H1 (cell line): ENCODE data around the gene TMPO. TPM values are rescaled to one million over a fixed set of nuclear protein-coding genes. Genes with fewer than 3 reads are reported as not detected.

Experiments
- CTCF ChIA-PET: fragments of 300-600 bp; sonication (Branson Sonifier 250); formaldehyde crosslinking; loops from one replicate; lab custom pipeline; 2021; ENCODE audit not compliant: partially characterized antibody; lab: Charles Lee
- POLR2A ChIA-PET: fragments of 300-600 bp; sonication (Branson Sonifier 250); formaldehyde crosslinking; loops from one replicate; lab custom pipeline; 2021; ENCODE audit warnings: inconsistent platforms; ENCODE audit not compliant: partially characterized antibody; lab: Charles Lee
- DNase-seq, 2 experiments: peaks; one replicate each; pipeline versions ENCODE4 v3.0.0 to v3.0.0-alpha.2; 2010 to 2022; ENCODE audit warnings: low spot score in 2 of 2, low read depth in 1 of 2, mixed read lengths in 1 of 2
- FAIRE-seq: peaks from 2 replicates; lab custom pipeline; 2011; peaks lifted over from hg19 to GRCh38; lab: Jason Lieb, UNC
- H2AFZ ChIP-seq: 2 replicates; pipeline ENCODE4 v1.8.1; 2012; ENCODE audit warnings: low read length, inconsistent platforms
- H2AK5ac ChIP-seq: 2 replicates; pipeline ENCODE4 v1.6.1; 2013; ENCODE audit warnings: low read depth, low read length
- H2BK120ac ChIP-seq: replicated peaks from 2 replicates; pipeline ENCODE3; 2013; ENCODE audit warnings: low read depth, low read length, inconsistent platforms
- H2BK12ac ChIP-seq: 2 replicates; pipeline ENCODE4 v1.6.1; 2013; ENCODE audit warnings: low read depth, low read length
- H2BK15ac ChIP-seq: 2 replicates; pipeline ENCODE4 v1.6.1; 2013; ENCODE audit warnings: low read length
- H2BK20ac ChIP-seq: 2 replicates; pipeline ENCODE4 v1.6.1; 2013; ENCODE audit warnings: low read length
- H2BK5ac ChIP-seq: 2 replicates; pipeline ENCODE4 v1.6.1; 2013; ENCODE audit warnings: low read depth, low read length
- H3K14ac ChIP-seq: 2 replicates; pipeline ENCODE4 v1.6.1; 2013; ENCODE audit warnings: inconsistent platforms; ENCODE audit not compliant: insufficient read length
- H3K18ac ChIP-seq: 2 replicates; pipeline ENCODE4 v1.6.1; 2013; ENCODE audit warnings: low read length; ENCODE audit errors: extremely low read depth
- H3K23ac ChIP-seq: 2 replicates; pipeline ENCODE4 v1.6.1; 2013; ENCODE audit warnings: inconsistent platforms; ENCODE audit not compliant: insufficient read length
- H3K23me2 ChIP-seq: 2 replicates; pipeline ENCODE4 v1.6.1; 2013; ENCODE audit warnings: low read depth, low read length
- H3K27ac ChIP-seq: 2 replicates; pipeline ENCODE4 v1.6.1; 2011; ENCODE audit warnings: low read depth, low read length, inconsistent platforms
- H3K27me3 ChIP-seq, 4 experiments: replicated peaks in 1 of 4; 1 replicate in 1 of 4; 2 replicates in 3 of 4; pipeline versions ENCODE4 v1.6.1 to v1.8.1; 2011 to 2013; ENCODE audit warnings: low read length in 3 of 4, mild to moderate bottlenecking in 3 of 4, inconsistent platforms in 2 of 4, mixed read lengths in 2 of 4, moderate library complexity in 1 of 4; ENCODE audit not compliant: control insufficient read depth in 3 of 4, insufficient read depth in 3 of 4; ENCODE audit errors: extremely low read depth in 1 of 4
- H3K36me3 ChIP-seq, 4 experiments: 2 replicates each; pipeline versions ENCODE4 v1.6.1 to v1.8.1; 2011 to 2013; ENCODE audit warnings: mild to moderate bottlenecking in 4 of 4, low read length in 3 of 4, moderate library complexity in 2 of 4, control low read depth in 1 of 4, inconsistent platforms in 1 of 4; ENCODE audit not compliant: insufficient read depth in 4 of 4, control insufficient read depth in 2 of 4
- H3K4ac ChIP-seq: replicated peaks from 2 replicates; pipeline ENCODE3; 2013; ENCODE audit warnings: low read length, low read depth, mixed read lengths, inconsistent platforms; ENCODE audit not compliant: insufficient read length
- H3K4me1 ChIP-seq, 4 experiments: replicated peaks in 1 of 4; 1 replicate in 1 of 4; 2 replicates in 3 of 4; pipeline versions ENCODE4 v1.6.1 to v1.8.1; 2011 to 2013; ENCODE audit warnings: low read length in 3 of 4, inconsistent platforms in 2 of 4, mixed read lengths in 1 of 4; ENCODE audit not compliant: insufficient read depth in 4 of 4, control insufficient read depth in 3 of 4
- H3K4me2 ChIP-seq, 2 experiments: 2 replicates each; pipeline versions ENCODE4 v1.6.1 to v1.8.1; 2011 to 2013; ENCODE audit warnings: low read depth in 2 of 2, low read length in 2 of 2, control low read depth in 1 of 2, inconsistent platforms in 1 of 2, mild to moderate bottlenecking in 1 of 2; ENCODE audit not compliant: insufficient read depth in 1 of 2
- H3K4me3 ChIP-seq, 4 experiments: fragments of 200-600, 300-600 bp in 1 of 4; sonication (generic), shearing (Covaris generic), sonication (Bioruptor Twin) in 1 of 4; 2 replicates each; pipeline versions ENCODE4 v1.5.1 to v1.8.1; 2011 to 2016; ENCODE audit warnings: low read length in 4 of 4, low read depth in 3 of 4, control low read depth in 2 of 4, inconsistent platforms in 2 of 4, mild to moderate bottlenecking in 2 of 4, mixed read lengths in 1 of 4, moderate library complexity in 1 of 4; ENCODE audit not compliant: insufficient read depth in 2 of 4; ENCODE audit errors: extremely low read depth in 1 of 4
- H3K56ac ChIP-seq: replicated peaks from 2 replicates; pipeline ENCODE3; 2013; ENCODE audit warnings: low read depth, mild to moderate bottlenecking, mixed read lengths, low read length, inconsistent platforms; ENCODE audit not compliant: insufficient read length
- H3K79me1 ChIP-seq: 2 replicates; pipeline ENCODE4 v1.6.1; 2013; ENCODE audit warnings: low read depth, low read length, control low read depth
- H3K79me2 ChIP-seq, 2 experiments: 2 replicates each; pipeline versions ENCODE4 v1.6.1 to v1.8.1; 2012 to 2013; ENCODE audit warnings: low read length in 2 of 2, mild to moderate bottlenecking in 2 of 2, inconsistent platforms in 1 of 2; ENCODE audit not compliant: insufficient read depth in 2 of 2, control insufficient read depth in 1 of 2
- H3K9ac ChIP-seq, 4 experiments: replicated peaks in 1 of 4; 1 replicate in 1 of 4; 2 replicates in 3 of 4; pipeline versions ENCODE4 v1.6.1 to v1.8.1; 2011 to 2013; ENCODE audit warnings: low read depth in 3 of 4, low read length in 3 of 4, control low read depth in 2 of 4, mild to moderate bottlenecking in 2 of 4, moderate library complexity in 2 of 4, inconsistent platforms in 1 of 4; ENCODE audit errors: extremely low read depth in 1 of 4
- H3K9me3 ChIP-seq, 2 experiments: 2 replicates each; pipeline versions ENCODE4 v1.6.1 to v1.8.1; 2012 to 2013; ENCODE audit warnings: mild to moderate bottlenecking in 2 of 2, moderate library complexity in 2 of 2, control low read depth in 1 of 2, inconsistent platforms in 1 of 2, low read depth in 1 of 2, low read length in 1 of 2, mixed read lengths in 1 of 2; ENCODE audit not compliant: insufficient read depth in 2 of 2
- H4K20me1 ChIP-seq, 2 experiments: replicated peaks in 1 of 2; 2 replicates each; pipeline versions ENCODE3 to v1.8.1; 2011 to 2013; ENCODE audit warnings: inconsistent platforms in 2 of 2, low read length in 2 of 2, mild to moderate bottlenecking in 1 of 2; ENCODE audit not compliant: insufficient read depth in 2 of 2, control insufficient read depth in 1 of 2
- H4K5ac ChIP-seq: 2 replicates; pipeline ENCODE4 v1.6.1; 2013; ENCODE audit warnings: low read length, low read depth, mixed read lengths, inconsistent platforms; ENCODE audit not compliant: insufficient read length
- H4K8ac ChIP-seq: 2 replicates; pipeline ENCODE4 v1.8.0; 2013; ENCODE audit warnings: mild to moderate bottlenecking, moderate library complexity, low read length, inconsistent platforms; ENCODE audit not compliant: insufficient read depth; ENCODE audit errors: extremely low read depth
- H4K91ac ChIP-seq: replicated peaks from 2 replicates; pipeline ENCODE3; 2013; ENCODE audit warnings: low read length, mixed read lengths, inconsistent platforms; ENCODE audit not compliant: insufficient read length
- CEBPB ChIP-seq: IDR thresholded peaks from 2 replicates; pipeline ENCODE4 v1.6.1; 2012; ENCODE audit warnings: low read depth, low read length
- GABPA ChIP-seq: IDR thresholded peaks from 2 replicates; pipeline ENCODE4 v1.6.1; 2011; ENCODE audit warnings: mild to moderate bottlenecking, low read length, moderate library complexity, borderline replicate concordance; ENCODE audit not compliant: insufficient read depth
- POLR2A ChIP-seq, 2 experiments: IDR thresholded peaks; 1 replicate in 1 of 2; 2 replicates in 1 of 2; pipeline ENCODE4 v1.6.1; 2011; ENCODE audit warnings: low read depth in 2 of 2, low read length in 2 of 2, mild to moderate bottlenecking in 2 of 2; ENCODE audit errors: control extremely low read depth in 1 of 2
- TEAD4 ChIP-seq: IDR thresholded peaks from 2 replicates; pipeline ENCODE4 v1.6.1; 2012; ENCODE audit warnings: low read depth, low read length, inconsistent platforms, mixed read lengths
- WGBS, 2 experiments: shearing (Covaris generic) in 1 of 2; methylation state at CpG; one replicate each; pipeline versions ENCODE4 v1.1.6 to v1.1.7; 2013 to 2015; ENCODE audit warnings: low lambda C conversion rate in 2 of 2, mixed read lengths in 2 of 2, inconsistent platforms in 1 of 2, low coverage in 1 of 2, missing lambda C conversion rate in 1 of 2; ENCODE audit not compliant: insufficient replicate concordance in 2 of 2, insufficient coverage in 1 of 2, insufficient read length in 1 of 2; ENCODE audit errors: extremely low coverage in 1 of 2, missing lambda C conversion rate in 1 of 2; 5-methylcytosine and 5-hydroxymethylcytosine counted together
- polyA plus RNA-seq, 7 experiments: library from polyadenylated mRNA; depleted of rRNA in 3 of 7; stranded (reverse) in 5 of 7; unstranded in 2 of 7; fragments of >200 nt in 5 of 7; fragments of 200-250 nt in 2 of 7; gene quantifications; 1 replicate in 5 of 7; 2 replicates in 1 of 7; 4 replicates in 1 of 7; pipeline versions ENCODE4 v1.2.1 to v1.2.3, GENCODE V29; 2011 to 2013; ENCODE audit warnings: missing spikeins in 2 of 7, mixed read lengths in 2 of 7
- total RNA-seq: library from RNA; stranded (reverse); fragmentation: NEBNext Ultra II Directional; extraction: Animal tissue kit (Norgen Biotek cat#: 25700); gene quantifications from 2 replicates; pipeline ENCODE4 v1.2.1, GENCODE V29; 2021

Gene TMPO
- total and polyA plus RNA-seq, 2 of the 8 experiments (the other 6 are each of a cell fraction or from before 2014, with no cell fraction given), result 43.9 to 195 TPM

DNA sequence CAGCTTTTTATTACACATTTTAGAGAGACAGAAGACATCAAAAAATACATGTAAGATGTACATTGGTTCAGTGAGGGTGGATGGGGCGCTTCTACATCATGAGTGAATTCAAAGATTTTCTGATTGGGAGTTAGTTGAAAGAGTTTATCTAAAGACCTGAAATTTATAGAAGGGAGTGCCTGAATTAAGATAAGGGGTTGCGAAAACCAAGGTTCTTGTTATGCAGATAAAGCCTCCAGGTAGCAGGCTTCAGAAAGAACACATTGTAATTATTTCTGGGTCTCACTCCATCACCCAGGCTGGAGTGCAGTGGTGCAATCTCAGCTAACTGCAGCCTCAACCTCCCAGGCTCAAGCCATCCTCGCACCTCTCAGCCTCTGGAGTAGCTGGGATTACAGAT, 26.2 kb upstream of the TMPO start:
- no peak overlapping the region for H2AK5ac ChIP-seq
- H3K14ac ChIP-seq, result no peak overlapping the region
- no peak overlapping the region for H4K91ac ChIP-seq
- POLR2A ChIA-PET, result interaction anchor here (1.4 kb wide), 1 partner anchor 27 kb away, joined by 3 read pairs; no protein-coding TSS in a partner anchor
- H3K27me3 ChIP-seq, result no peaks in the 10 kb centered on the region
- H3K9me3 ChIP-seq, result no peaks in the 10 kb centered on the region
- no peaks in the 10 kb centered on the region for H4K20me1 ChIP-seq
- H3K4ac ChIP-seq, result no peak overlapping the region
- H2BK12ac ChIP-seq, result peak overlapping the region; percentile 90; the same call in 1 of the 2 replicates
- H3K27ac ChIP-seq, result no peak overlapping the region
- 0 out of 2 replicates have a peak, but pooled peaks have one; percentile 34 for TF ChIP-seq CEBPB
- no peak for TF ChIP-seq TEAD4
- no peak for TF ChIP-seq GABPA
- TF ChIP-seq POLR2A (IDR thresholded peaks at IDR 0.05; ENCODE audit: control extremely low read depth in 1 of 2, low read depth in 2 of 2, low read length in 2 of 2), result no peak
- CTCF ChIA-PET, result no interaction called here
- H3K23me2 ChIP-seq, result no peaks in the 10 kb centered on the region
- H4K5ac ChIP-seq, result no peak overlapping the region
- H3K18ac ChIP-seq, result no peak overlapping the region
- H2BK120ac ChIP-seq, result no peak overlapping the region
- FAIRE-seq (no peak), DNase-seq (no peak)
- no peaks in the 10 kb centered on the region for H3K79me2 ChIP-seq
- no peak overlapping the region for H2AFZ ChIP-seq
- peak overlapping the region in 1 of 2 experiments; percentile 9; a peak in 1 of 4 replicates for H3K4me2 ChIP-seq
- no peak overlapping the region for H3K23ac ChIP-seq
- H3K36me3 ChIP-seq, result no peaks in the 10 kb centered on the region
- no peak overlapping the region for H2BK15ac ChIP-seq
- H4K8ac ChIP-seq, result no peak overlapping the region
- peak overlapping the region; percentile 61; the same call in 1 of the 2 replicates for H2BK20ac ChIP-seq
- H3K4me1 ChIP-seq, result peaks cover 5 to 19% (median 14%) of the 10 kb centered on the region in 4 experiments
- peak overlapping the region; percentile 44; the same call in 1 of the 2 replicates for H2BK5ac ChIP-seq
- no peak overlapping the region for H3K9ac ChIP-seq
- no peak overlapping the region for H3K56ac ChIP-seq
- 72% methylated on average over 3 of the region's 3 CpGs; no CpG with 5 or more reads in 1 of the 2 experiments for WGBS, 2 experiments
- H3K79me1 ChIP-seq, result no peaks in the 10 kb centered on the region
- H3K4me3 ChIP-seq, result no peak overlapping the region
